ENCODE results near the gene FKBP14.

Gene FKBP14

GRCh38 chr7:30028749-30029635, 2.5 kb upstream of the FKBP14 start:
- ChIA-PET CTCF (interaction anchor here (0.5 to 0.9 kb wide), 3 partner anchors 33 to 1232 kb away, joined by 3 to 4 read pairs (median 3); no protein-coding TSS in a partner anchor), POLR2A (interaction anchor here (0.7 to 1.1 kb wide), 3 partner anchors 27 to 44 kb away, joined by 3 to 5 read pairs (median 4); no protein-coding TSS in a partner anchor)
- DNase-seq (ENCODE audit: extremely low spot score) = peak; percentile 19
- TF ChIP-seq FOXM1 (IDR thresholded peaks at IDR 0.05; ENCODE audit: borderline replicate concordance) (no peak), FOXA1 (IDR thresholded peaks at IDR 0.05) (no peak), FOXK2 (IDR thresholded peaks at IDR 0.05) (no peak), TARDBP (IDR thresholded peaks at IDR 0.05) (no peak), L3MBTL2 (conservative IDR thresholded peaks at IDR 0.05) (no peak), LEF1 (IDR thresholded peaks at IDR 0.05; ENCODE audit: borderline replicate concordance) (no peak), ELF4 (IDR thresholded peaks at IDR 0.05) (no peak), SP1 (IDR thresholded peaks at IDR 0.05) (no peak), ZNF384 (IDR thresholded peaks at IDR 0.05) (no peak), BHLHE40 (IDR thresholded peaks at IDR 0.05; ENCODE audit: borderline replicate concordance) (no peak), HDGF (IDR thresholded peaks at IDR 0.05; ENCODE audit: borderline replicate concordance) (no peak), SUZ12 (IDR thresholded peaks at IDR 0.05) (no peak), PKNOX1 (IDR thresholded peaks at IDR 0.05) (no peak)

- ChIA-PET POLR2A (interaction anchor here (0.7 to 1.4 kb wide), 3 partner anchors 40 to 111 kb away, joined by 3 to 6 read pairs (median 3); no protein-coding TSS in a partner anchor), CTCF (interaction anchor here (0.6 kb wide), 1 partner anchor 45 kb away, joined by 4 read pairs; no protein-coding TSS in a partner anchor)
- TF ChIP-seq FOXM1 (IDR thresholded peaks at IDR 0.05; ENCODE audit: borderline replicate concordance) (peak; percentile 90), L3MBTL2 (conservative IDR thresholded peaks at IDR 0.05) (no peak)
- DNase-seq (ENCODE audit: extremely low spot score) = peak; percentile 85
Observed at GRCh38 chr7:30028216-30028748, 1.8 kb upstream of the FKBP14 start, which contains the start of gene PLEKHA8. Gene PLEKHA8 (plus strand): TSS chr7:30028412. CDS start chr7:30028763, 351 bp downstream.

GRCh38 chr7:30027740-30028215, 1.3 kb upstream of the FKBP14 start:
- TF ChIP-seq ELF4 (IDR thresholded peaks at IDR 0.05) (no peak), SP1 (IDR thresholded peaks at IDR 0.05) (no peak), NFRKB (IDR thresholded peaks at IDR 0.05) (no peak), TARDBP (IDR thresholded peaks at IDR 0.05) (no peak), ARNT (IDR thresholded peaks at IDR 0.05) (no peak), PKNOX1 (IDR thresholded peaks at IDR 0.05) (peak; percentile 25; the same call in 1 of the 2 replicates)
- ChIA-PET CTCF (no interaction called here), POLR2A (interaction anchor here (0.7 to 1.4 kb wide), 4 partner anchors 38 to 110 kb away, joined by 3 to 6 read pairs (median 4); partner anchors contain the start of gene SCRN1)
- DNase-seq (ENCODE audit: extremely low spot score) = no peak

- ChIA-PET POLR2A (interaction anchor here (0.7 to 1.4 kb wide), 2 partner anchors 38 to 39 kb away, joined by 4 to 6 read pairs; partner anchors contain the start of gene SCRN1), CTCF (no interaction called here)
- peak; percentile 8 for DNase-seq (ENCODE audit: extremely low spot score)
- TF ChIP-seq SUZ12 (IDR thresholded peaks at IDR 0.05) = no peak
- no peak for TF ChIP-seq L3MBTL2 (conservative IDR thresholded peaks at IDR 0.05)
- no peak for TF ChIP-seq ARNT (IDR thresholded peaks at IDR 0.05)
- TF ChIP-seq HDGF (IDR thresholded peaks at IDR 0.05; ENCODE audit: borderline replicate concordance) = no peak
- TF ChIP-seq FOXM1 (IDR thresholded peaks at IDR 0.05; ENCODE audit: borderline replicate concordance) = no peak
- TF ChIP-seq ZNF384 (IDR thresholded peaks at IDR 0.05) = no peak
- TF ChIP-seq ELF4 (IDR thresholded peaks at IDR 0.05) = no peak
- no peak for TF ChIP-seq SP1 (IDR thresholded peaks at IDR 0.05)
Observed at GRCh38 chr7:30027065-30027456, 559 bp upstream of the FKBP14 start.

GRCh38 chr7:30023524-30023923, 3.0 kb downstream of the FKBP14 start:
- TF ChIP-seq NFRKB (IDR thresholded peaks at IDR 0.05) (no peak), HDGF (IDR thresholded peaks at IDR 0.05; ENCODE audit: borderline replicate concordance) (no peak), BHLHE40 (IDR thresholded peaks at IDR 0.05; ENCODE audit: borderline replicate concordance) (no peak), FOXM1 (IDR thresholded peaks at IDR 0.05; ENCODE audit: borderline replicate concordance) (no peak), ELF4 (IDR thresholded peaks at IDR 0.05) (no peak), TARDBP (IDR thresholded peaks at IDR 0.05) (no peak), CTBP1 (IDR thresholded peaks at IDR 0.05; ENCODE audit: borderline replicate concordance) (no peak), SUZ12 (IDR thresholded peaks at IDR 0.05) (no peak), ZNF384 (IDR thresholded peaks at IDR 0.05) (no peak), FOXA1 (IDR thresholded peaks at IDR 0.05) (no peak), SP1 (IDR thresholded peaks at IDR 0.05) (no peak), PKNOX1 (IDR thresholded peaks at IDR 0.05) (no peak), FOXK2 (IDR thresholded peaks at IDR 0.05) (no peak), L3MBTL2 (conservative IDR thresholded peaks at IDR 0.05) (no peak), LEF1 (IDR thresholded peaks at IDR 0.05; ENCODE audit: borderline replicate concordance) (no peak), ARNT (IDR thresholded peaks at IDR 0.05) (no peak)
- ChIA-PET CTCF (no interaction called here), POLR2A (no interaction called here)
- DNase-seq (ENCODE audit: extremely low spot score) = no peak

- ChIA-PET POLR2A (no interaction called here), CTCF (interaction anchor here (0.7 kb wide), 1 partner anchor 17 kb away, joined by 6 read pairs; no protein-coding TSS in a partner anchor)
- no peak for DNase-seq (ENCODE audit: extremely low spot score)
- no peak for TF ChIP-seq FOXA1 (IDR thresholded peaks at IDR 0.05)
- no peak for TF ChIP-seq FOXK2 (IDR thresholded peaks at IDR 0.05)
- no peak for TF ChIP-seq ARNT (IDR thresholded peaks at IDR 0.05)
- no peak for TF ChIP-seq ZNF384 (IDR thresholded peaks at IDR 0.05)
- no peak for TF ChIP-seq ELF4 (IDR thresholded peaks at IDR 0.05)
- TF ChIP-seq SUZ12 (IDR thresholded peaks at IDR 0.05) = no peak
- no peak for TF ChIP-seq CTBP1 (IDR thresholded peaks at IDR 0.05; ENCODE audit: borderline replicate concordance)
- no peak for TF ChIP-seq L3MBTL2 (conservative IDR thresholded peaks at IDR 0.05)
- no peak for TF ChIP-seq LEF1 (IDR thresholded peaks at IDR 0.05; ENCODE audit: borderline replicate concordance)
Observed at GRCh38 chr7:30022991-30023390, 3.5 kb downstream of the FKBP14 start.

All from HEK293T (cell line).